ENCODE measurements around the gene TES.

Gene TES

DNA sequence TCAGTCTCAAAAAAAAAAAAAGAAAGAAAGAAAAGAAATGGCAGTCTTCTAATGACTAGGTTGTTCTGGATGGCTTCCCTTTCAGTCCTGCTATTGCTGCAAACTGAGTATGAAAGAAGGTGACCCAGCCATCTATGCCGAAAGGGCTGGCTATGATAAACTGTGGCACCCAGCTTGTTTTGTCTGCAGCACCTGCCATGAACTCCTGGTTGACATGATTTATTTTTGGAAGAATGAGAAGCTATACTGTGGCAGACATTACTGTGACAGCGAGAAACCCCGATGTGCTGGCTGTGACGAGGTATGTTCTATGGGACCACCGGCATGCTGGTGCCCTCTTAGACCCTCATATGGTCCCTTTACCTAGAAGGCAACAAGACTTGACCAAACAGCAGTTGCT lies 41.3 kb downstream of the TES start:
- no peak for DNase-seq

DNA sequence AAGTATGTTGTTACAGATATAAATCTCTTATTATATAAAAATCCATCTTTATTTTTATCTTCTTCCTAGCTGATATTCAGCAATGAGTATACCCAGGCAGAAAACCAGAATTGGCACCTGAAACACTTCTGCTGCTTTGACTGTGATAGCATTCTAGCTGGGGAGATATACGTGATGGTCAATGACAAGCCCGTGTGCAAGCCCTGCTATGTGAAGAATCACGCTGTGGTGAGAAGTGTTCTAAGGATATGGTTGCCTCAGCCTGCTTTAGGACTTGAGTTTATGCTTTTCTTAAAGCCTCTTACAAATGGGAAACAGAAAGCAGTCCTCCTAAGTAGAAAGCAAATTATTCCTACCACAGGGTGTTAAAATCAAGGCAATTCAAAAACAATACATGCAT lies 41.9 kb downstream of the TES start:
- no peak for DNase-seq

- no peak for DNase-seq
Measured at GRCh38 chr7:116257156-116257555, 46.8 kb downstream of the TES start.

- DNase-seq: peak; percentile 67
Measured at GRCh38 chr7:116258734-116259133, 48.4 kb downstream of the TES start.

- DNase-seq: no peak
Measured at GRCh38 chr7:116259156-116259870, 49.0 kb downstream of the TES start.

- DNase-seq: no peak
Measured at GRCh38 chr7:116259871-116260440, 49.6 kb downstream of the TES start.

DNA sequence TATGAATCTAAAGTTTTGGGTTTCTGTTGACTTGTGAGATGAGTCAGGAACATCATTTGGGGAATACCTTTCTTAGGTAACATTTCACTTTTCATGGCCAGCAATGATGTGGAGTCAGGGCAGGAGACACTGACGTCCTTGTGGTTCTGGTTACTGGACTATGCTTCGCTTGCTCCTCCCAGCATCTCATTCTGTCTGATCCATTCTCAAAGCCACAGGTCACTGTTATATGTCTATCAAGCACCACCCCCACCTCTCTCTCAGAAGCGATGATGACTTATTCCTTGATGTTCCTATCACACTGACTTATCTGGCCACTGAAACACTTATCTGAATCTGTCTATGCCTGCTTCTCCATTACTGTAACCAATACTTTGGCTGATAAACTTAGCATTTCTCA lies 51.6 kb downstream of the TES start:
- no peak for DNase-seq

GRCh38 chr7:116265881-116266280 lies 55.5 kb downstream of the TES start:
- DNase-seq: no peak

DNA sequence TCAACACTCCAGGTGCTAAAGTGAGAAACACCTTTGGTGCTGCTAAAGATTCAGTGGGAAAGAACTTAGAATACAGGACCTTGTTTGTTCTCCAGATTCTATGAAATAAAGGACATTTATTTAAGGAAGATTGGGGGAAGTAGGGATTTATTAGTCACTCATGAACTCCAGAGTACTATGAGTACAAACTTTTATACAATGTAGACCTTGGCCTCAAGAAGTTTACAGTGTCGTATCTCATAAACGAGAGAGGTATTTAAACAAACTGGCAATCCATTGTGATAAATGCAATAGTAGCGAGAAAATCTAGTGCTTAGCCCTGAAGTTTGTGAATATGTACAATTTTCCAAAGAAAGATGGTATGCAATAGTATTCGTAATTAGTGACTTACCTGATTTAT lies 59.1 kb downstream of the TES start:
- no peak for DNase-seq

- DNase-seq: no peak
Measured at GRCh38 chr7:116271161-116271913, 61.0 kb downstream of the TES start.

GRCh38 chr7:116271963-116272886 lies 61.9 kb downstream of the TES start:
- DNase-seq: no peak

GRCh38 chr7:116273283-116273917 lies 63.1 kb downstream of the TES start:
- DNase-seq: no peak

GRCh38 chr7:116273918-116274301 lies 63.6 kb downstream of the TES start:
- no peak for DNase-seq

DNA sequence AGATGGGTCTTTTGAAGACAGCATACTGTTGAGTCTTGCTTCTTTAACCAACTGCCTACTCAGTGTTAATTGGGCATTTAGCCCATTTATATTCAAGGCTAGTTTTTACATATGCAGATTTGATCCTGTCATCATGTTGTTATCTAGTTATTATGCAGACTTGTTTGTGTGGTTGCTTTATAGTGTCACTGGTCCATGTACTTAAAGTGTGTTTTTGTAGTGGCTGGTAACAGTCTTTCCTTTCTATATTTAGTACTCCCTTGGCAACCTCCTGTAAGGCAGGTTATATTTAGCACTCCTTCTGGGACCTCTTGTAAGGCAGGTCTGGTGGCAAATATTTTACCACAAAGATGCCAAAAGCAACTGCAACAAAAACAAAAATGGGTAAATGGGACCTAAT lies 66.7 kb downstream of the TES start:
- no peak for DNase-seq

- DNase-seq: no peak
Measured at GRCh38 chr7:116279217-116279616, 68.9 kb downstream of the TES start.

GRCh38 chr7:116280803-116281202 lies 70.5 kb downstream of the TES start:
- DNase-seq: no peak

- DNase-seq: no peak
Measured at GRCh38 chr7:116283595-116284204, 73.4 kb downstream of the TES start.

DNA sequence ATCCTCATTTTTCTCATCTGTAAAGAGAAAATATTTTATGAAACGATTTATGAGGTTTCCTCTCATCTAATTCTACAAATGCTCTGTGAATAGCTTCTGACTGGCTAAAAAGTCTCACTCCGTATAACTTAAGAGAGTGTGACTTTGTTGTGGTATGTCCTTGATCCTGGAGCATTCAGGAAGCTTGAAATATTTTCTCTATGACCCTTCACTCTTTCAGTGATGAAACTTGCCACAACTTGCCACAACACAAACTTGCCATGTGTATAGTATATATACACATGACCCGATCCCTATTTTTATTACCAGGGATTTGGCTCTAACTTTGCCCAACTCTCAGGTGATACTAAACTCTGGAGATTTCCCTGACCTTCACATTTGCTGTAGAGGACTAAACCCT lies 74.1 kb downstream of the TES start:
- no peak for DNase-seq

DNA sequence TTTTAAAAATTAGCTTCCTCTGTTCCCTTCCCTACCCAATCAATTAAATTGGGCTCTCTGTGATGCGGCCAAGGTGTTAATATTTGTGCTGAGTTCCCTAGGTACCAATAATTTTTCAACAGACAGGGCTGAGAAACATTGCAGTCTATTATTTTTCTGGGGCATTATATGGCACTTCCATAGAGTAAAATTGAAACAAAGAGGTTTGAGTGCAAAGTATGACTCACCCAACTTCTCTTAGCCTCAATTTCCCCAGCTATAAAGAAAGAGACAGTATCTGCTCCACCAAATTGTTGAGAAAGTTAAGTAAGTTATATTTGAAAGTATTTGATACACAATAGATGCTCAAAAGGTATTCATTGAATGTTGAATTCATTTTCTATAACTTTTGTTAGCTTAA lies 74.9 kb downstream of the TES start:
- no peak for DNase-seq

GRCh38 chr7:116290740-116291139 lies 80.4 kb downstream of the TES start:
- DNase-seq: no peak

GRCh38 chr7:116291937-116292336 lies 81.6 kb downstream of the TES start:
- no peak for DNase-seq

GRCh38 chr7:116292381-116292780 lies 82.0 kb downstream of the TES start:
- no peak for DNase-seq
